NCI-H2227 (cell line): ENCODE data around the gene POLG.

Experiments
- DNase-seq: peaks from one replicate; lab custom pipeline; 2025; ENCODE audit not compliant: unreplicated experiment; lab: John Stamatoyannopoulos, UW

The POLG gene

DNA sequence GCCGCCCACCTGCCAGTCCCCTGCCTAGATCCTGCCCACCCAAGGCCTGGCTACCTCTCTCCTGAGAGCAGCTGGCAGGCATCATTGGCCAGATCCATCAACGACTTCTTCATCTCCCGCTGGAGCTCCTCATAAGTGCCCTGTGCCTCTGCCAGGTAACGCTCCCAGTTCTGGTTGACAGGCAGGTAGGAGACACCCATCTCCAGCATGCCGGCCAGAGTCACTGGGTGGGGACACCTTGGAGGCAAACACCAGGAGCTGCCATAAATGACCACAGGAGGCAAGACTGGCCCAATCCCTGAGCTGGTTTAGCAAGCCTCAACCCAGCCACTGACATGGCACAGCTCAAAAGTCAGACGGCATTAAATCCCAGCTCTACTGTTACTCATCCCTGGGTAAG, 7.5 kb downstream of the POLG start:
- DNase-seq: no peak

- no peak for DNase-seq
Measured at GRCh38 chr15:89326316-89326715, 8.3 kb downstream of the POLG start.

GRCh38 chr15:89325039-89325803, 9.4 kb downstream of the POLG start:
- no peak for DNase-seq

- DNase-seq: no peak
Measured at GRCh38 chr15:89323825-89324224, 10.8 kb downstream of the POLG start.

GRCh38 chr15:89322822-89323221, 11.8 kb downstream of the POLG start:
- no peak for DNase-seq

DNA sequence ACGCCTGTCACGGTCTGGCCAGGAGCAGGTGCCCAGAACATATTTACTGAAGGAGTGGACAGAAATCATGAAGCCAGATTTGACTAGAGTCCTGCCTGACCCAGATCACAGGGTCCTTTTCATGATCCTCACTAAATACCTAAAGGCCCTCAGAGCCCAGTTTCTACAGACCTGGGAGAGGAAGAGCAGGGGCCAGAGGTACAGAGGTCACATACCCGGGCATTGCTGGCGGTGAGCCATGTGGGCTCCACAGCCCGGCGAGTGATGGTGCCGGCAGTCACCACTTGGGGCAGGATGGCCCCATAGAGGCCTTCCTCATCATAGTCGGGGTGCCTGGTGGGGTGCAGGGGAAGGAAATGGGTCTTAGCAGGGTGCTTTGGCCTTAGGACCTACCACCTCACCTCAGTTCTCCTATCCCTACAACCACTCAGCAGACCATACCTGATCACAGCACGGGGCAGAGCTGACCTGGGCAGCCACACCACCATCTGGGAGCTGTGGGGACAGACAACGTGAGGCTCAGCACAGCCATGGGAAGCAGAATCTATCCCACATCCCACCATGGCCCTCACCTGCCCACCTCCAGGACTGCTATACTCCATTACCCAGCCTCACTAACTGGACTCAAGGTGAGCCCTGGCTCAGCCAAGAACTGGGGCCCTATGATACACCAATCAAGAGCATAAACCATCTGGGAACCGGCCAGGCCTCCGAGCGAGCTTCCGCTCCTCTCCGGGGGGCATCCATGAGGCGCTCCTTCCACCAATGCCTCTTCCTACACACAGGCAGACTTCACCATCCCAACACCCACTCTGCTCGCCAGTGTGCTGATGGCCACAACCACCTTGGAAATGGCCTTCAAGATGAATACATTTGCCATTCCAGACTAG, 12.9 kb downstream of the POLG start:
- DNase-seq: no peak

DNA sequence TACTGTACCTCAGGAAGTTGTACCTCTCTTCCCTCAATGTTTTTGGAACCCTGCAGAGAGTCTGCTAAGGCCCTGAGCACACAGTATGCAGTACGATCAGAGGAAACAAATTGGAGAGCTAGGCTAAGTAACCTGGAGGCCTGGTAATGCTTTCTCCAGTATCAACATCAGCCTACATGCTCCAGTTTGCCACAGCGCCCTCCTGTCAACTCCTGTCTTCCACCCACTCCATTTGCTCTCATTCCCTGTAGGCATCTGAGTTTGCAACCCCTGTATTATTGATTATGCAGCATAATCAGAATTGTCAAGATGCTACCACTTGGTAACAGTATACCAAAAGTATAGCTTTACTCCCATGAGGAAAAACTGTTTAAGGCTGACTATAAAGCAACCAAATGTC, 14.4 kb downstream of the POLG start:
- DNase-seq: no peak

DNA sequence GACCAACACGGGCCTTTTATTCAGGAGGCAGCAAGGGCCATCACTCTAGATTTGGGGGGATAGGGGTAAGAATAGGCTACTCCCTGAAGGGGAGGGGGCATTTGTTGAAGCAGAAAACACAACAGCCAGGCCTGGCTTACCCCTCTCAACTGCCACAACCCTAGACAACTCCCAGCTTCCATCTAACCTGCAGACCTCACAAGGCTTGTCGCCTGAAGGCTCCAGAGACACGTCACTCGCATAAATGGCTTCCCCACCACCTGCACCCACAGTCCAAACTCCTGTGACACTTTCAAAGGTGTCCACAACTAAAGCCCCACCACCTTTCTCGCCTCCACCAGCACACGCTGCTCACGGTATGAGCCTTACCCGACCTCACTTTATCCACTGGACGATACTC, 14.9 kb downstream of the POLG start:
- no peak for DNase-seq

GRCh38 chr15:89317186-89317720, 17.4 kb downstream of the POLG start:
- DNase-seq: no peak

DNA sequence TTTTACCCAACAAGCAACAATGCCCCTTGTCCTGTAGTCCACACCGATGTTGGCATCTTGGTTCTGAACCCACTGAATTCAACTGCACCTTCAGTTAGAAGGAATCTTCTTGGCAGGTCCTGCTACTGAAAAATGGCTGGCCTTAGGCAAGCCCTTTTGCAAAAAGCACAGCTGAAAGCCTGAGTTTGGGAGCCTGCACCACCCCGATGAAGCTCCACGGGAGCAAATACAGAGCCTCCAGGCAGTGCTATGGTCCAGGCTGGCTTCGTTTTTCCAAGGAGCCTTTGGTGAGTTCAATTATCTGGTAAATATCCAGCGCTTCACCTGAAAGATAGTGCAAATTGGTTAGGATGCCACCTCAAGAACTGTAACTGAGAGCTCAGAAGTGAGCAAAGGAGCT, 18.1 kb downstream of the POLG start:
- no peak for DNase-seq

DNA sequence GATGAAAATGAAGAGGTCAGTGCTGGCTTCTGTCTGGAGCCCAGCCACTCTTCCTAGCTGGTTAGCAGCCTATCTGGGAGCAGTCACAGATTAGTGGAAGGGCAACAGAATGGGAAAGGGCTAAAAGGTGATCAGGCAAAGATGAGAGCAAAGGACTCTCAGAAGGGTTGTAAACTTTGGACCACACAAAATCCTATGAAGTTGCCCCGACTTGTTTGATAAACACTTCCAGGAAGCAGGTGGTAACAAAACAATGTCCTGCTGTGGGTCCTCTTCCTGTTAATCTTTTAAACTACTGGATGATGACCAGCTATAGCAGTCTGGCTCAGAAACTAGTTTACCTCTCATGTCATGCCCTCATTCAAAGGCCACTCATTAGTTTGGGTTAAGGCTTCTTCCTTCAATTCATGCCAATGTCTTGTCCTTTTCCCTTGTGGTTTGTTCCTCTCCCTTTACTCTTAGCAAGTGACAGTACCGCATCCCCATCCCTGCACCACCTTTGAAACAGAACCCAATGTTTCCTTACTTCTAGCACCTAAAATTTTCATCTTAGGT, 19.2 kb downstream of the POLG start:
- DNase-seq: no peak

- no peak for DNase-seq
Measured at GRCh38 chr15:89309993-89310392, 24.6 kb downstream of the POLG start.

- DNase-seq: no peak
Measured at GRCh38 chr15:89308236-89308635, 26.4 kb downstream of the POLG start.

GRCh38 chr15:89307791-89308190, 26.8 kb downstream of the POLG start:
- DNase-seq: no peak

DNA sequence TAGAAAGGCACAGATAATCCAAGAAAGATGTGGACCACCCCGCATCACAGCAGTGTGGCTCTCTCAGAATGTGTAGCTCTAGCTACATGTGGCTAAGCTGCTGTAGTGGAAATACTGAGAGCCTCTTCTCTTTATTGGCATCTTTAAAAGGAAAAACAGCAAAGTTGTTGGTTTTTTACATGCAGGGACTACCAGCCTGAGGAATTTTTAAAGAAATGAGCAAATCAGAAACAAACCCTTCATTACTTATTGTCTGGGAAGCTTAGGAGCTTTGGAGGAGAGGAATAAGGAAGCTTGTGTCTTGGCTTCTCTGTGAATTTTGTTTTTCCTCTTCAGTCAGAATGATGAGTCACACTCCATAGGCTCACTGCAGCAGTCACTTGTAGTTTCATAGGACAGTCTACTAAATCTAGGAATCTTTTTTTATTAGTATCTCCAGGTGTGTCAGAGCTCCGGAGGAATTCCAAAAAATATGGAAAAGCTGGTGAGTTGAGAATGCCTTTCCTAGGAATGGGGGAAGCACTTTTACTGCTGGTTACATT, 27.5 kb downstream of the POLG start:
- DNase-seq: no peak

DNA sequence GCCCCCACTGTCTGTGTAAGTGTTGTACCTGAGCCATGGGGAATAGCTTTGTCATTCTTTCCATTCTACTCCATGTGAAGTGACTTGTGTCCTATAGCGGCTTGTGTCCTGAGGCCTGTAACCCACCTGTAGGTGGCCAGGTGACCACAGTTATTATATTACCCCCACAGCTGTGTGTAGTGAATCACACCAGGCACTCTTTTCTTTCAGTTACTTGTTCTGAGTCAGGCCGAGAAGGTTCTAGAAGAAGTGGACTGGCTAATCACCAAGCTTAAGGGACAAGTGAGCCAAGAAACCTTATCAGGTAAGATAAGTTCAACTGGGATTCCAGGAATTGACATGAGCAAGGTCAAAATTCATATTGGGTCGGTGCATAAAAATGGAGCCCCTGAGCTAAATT, 29.2 kb downstream of the POLG start:
- DNase-seq: no peak

- DNase-seq: no peak
Measured at GRCh38 chr15:89303986-89304385, 30.6 kb downstream of the POLG start.

DNA sequence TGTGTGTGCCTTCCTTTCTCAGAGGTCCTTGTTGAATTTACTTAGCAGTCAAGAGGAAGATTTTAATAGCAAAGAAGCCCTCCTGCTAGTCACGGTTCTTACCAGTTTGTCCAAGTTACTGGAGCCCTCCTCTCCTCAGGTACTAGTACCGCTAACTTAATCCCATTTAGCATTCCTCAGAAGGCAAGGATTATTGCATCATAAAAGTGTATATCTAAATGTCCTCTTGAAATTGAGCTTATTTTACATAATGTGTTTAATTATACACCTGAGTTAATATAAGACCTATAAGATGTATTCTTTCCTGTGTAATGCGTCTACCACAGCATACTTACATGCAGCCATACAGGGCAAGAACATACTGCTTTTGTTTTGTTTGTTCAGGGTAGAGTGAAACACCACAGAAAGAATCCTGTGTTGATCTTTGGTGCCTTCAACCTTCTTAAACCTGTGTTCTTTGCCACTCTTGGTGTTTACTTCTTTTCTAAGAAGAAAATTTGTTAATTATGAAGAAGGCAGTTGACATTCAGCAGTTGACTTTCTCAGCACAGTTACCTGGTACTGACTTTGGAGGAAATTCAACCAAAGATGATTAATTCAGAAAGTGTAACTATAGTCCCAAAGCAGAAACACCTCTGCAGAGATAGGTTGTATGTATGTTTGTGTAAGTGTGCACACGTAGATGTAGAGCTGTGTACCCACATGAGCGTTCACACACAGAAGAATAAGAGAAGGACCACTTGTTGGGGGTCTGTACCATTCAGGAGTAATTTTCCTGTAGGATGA, 33.1 kb downstream of the POLG start:
- no peak for DNase-seq

- DNase-seq: no peak
Measured at GRCh38 chr15:89299896-89300295, 34.7 kb downstream of the POLG start.

- no peak for DNase-seq
Measured at GRCh38 chr15:89293012-89293411, 41.6 kb downstream of the POLG start.
